PC-9 (cell line): Measurements from ENCODE around the gene KANSL3. TPM values are rescaled to one million over a fixed set of nuclear protein-coding genes. Genes with fewer than 3 reads are reported as not detected.

ENCODE experiments used
- BruUV-seq: library from RNA; stranded (reverse); fragments of 400-500 nt; replicated peaks from 2 replicates; lab custom pipeline; 2021; lab: Mats Ljungman, UMichigan
- CTCF ChIA-PET: fragments of 300-600 bp; sonication (Branson Sonifier 250); formaldehyde crosslinking; loops from one replicate; lab custom pipeline; 2022; ENCODE audit warnings: antibody characterized with exemption; lab: Charles Lee
- POLR2A ChIA-PET: fragments of 300-600 bp; sonication (Branson Sonifier 250); formaldehyde crosslinking; loops from one replicate; lab custom pipeline; 2022; ENCODE audit warnings: antibody characterized with exemption; ENCODE audit not compliant: unreplicated experiment; lab: Charles Lee
- DNase-seq, 2 experiments: peaks; one replicate each; pipeline versions ENCODE4 v3.0.0 to v3.0.0-alpha.2; 2015 to 2022; ENCODE audit warnings: mixed read lengths in 1 of 2
- H2AFZ ChIP-seq: fragments of 200-600 bp; sonication (generic); 2 replicates; pipeline ENCODE4 v1.8.1; 2017; ENCODE audit warnings: antibody characterized with exemption
- H3F3A ChIP-seq: fragments of 200-600 bp; sonication (generic); 2 replicates; pipeline ENCODE4 v1.8.1; 2017; ENCODE audit warnings: antibody characterized with exemption, mild to moderate bottlenecking, low read depth; ENCODE audit not compliant: insufficient read depth
- H3K27ac ChIP-seq: fragments of 200-600 bp; sonication (generic); 2 replicates; pipeline ENCODE4 v1.6.1; 2016; ENCODE audit warnings: mixed run types
- H3K27me3 ChIP-seq: fragments of 200-600 bp; sonication (generic); 2 replicates; pipeline ENCODE4 v1.6.1; 2016; ENCODE audit warnings: low read depth, mixed run types; ENCODE audit not compliant: insufficient read depth
- H3K36me3 ChIP-seq: fragments of 200-600 bp; sonication (generic); 2 replicates; pipeline ENCODE4 v1.6.1; 2016; ENCODE audit warnings: low read depth, mixed run types
- H3K4me1 ChIP-seq: fragments of 200-600 bp; sonication (generic); replicated peaks from 2 replicates; pipeline ENCODE4 v1.6.1; 2016; ENCODE audit warnings: mixed run types; ENCODE audit not compliant: insufficient read depth
- H3K4me2 ChIP-seq: fragments of 200-600 bp; sonication (generic); 2 replicates; pipeline ENCODE4 v1.6.1; 2017; ENCODE audit warnings: mixed run types
- H3K4me3 ChIP-seq: fragments of 200-600 bp; sonication (generic); 2 replicates; pipeline ENCODE4 v1.6.1; 2016; ENCODE audit warnings: mixed run types
- H3K79me2 ChIP-seq: fragments of 200-600 bp; sonication (generic); 2 replicates; pipeline ENCODE4 v1.6.1; 2017; ENCODE audit warnings: low read depth, mixed run types
- H3K9me2 ChIP-seq: fragments of 200-600 bp; sonication (generic); 2 replicates; pipeline ENCODE4 v1.8.1; 2017; ENCODE audit warnings: mild to moderate bottlenecking; ENCODE audit not compliant: insufficient read depth
- H3K9me3 ChIP-seq: fragments of 200-600 bp; sonication (generic); 2 replicates; pipeline ENCODE4 v1.8.1; 2016; ENCODE audit warnings: low read depth; ENCODE audit not compliant: insufficient read depth
- H4K20me1 ChIP-seq: fragments of 200-600 bp; sonication (generic); 2 replicates; pipeline ENCODE4 v1.8.1; 2017; ENCODE audit not compliant: insufficient read depth
- EZH2 ChIP-seq: fragments of 200-600 bp; sonication (generic); IDR thresholded peaks from 2 replicates; pipeline ENCODE4 v1.8.0; 2017; ENCODE audit warnings: antibody characterized with exemption, low read depth
- intact Hi-C: fragments of 100-400 bp; cut with micrococcal nuclease; formaldehyde crosslinking; loops from one replicate; pipeline ENCODE4 v1.10.0; 2022; ENCODE audit not compliant: unreplicated experiment
- total RNA-seq: library from RNA; stranded (reverse); gene quantifications from 2 replicates; pipeline ENCODE4 v1.2.3, GENCODE V29; 2021
- TF ChIP-seq, protein P1 (sequence below): fragments of 200-600 bp; sonication (generic); conservative IDR thresholded peaks from 2 replicates; pipeline ENCODE4 v1.6.1; 2017; ENCODE audit warnings: mixed run types, antibody characterized with exemption, mild to moderate bottlenecking, moderate library complexity

The KANSL3 gene
- total RNA-seq, 1 experiment from 2014 or later = 52.0 TPM

DNA sequence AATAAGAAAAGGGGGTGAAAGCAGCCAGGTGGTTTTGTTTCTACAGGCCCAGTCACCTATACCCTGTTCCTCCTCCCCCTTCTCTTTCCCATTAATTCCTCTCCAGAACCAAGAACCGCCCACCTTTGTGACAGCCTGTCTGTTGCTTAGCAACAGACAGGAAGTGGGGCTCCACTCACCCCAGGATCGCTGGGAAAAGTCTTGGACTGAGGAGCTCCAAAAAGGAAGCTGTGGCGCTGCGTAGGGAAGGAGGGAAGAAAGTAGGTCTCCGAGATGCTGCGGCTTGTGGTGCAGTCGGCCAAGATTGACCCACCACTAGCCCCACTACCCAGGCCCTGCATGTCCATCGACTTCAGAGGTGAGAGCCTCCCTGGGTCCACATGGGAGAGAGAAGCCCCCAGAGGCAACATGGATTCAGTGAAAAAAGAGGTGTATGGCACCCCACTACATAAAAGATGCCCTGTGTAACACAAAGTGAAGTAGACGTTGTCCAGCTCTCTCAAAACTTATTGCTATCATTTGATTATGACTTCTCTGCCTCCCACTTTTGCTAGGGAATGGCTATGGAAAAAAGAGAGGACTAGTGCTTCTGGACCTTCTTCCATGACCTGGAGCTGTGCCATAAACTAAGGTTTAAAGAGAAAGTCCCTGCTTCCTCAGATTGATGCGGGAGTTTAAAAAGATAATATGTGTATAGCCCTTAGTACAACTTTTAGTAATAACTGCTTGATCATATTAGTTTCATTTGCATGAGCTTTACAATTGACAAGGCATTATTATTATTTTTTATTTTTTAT is 4.7 kb upstream of the KANSL3 start, which contains the start of gene FER1L5:
Gene FER1L5, plus strand, starts transcription at position 201 of the 797 bp plus-strand sequence. Its CDS starts 73 bp downstream, at position 274.
- no peaks in the 10 kb centered on the region for H3K36me3 ChIP-seq
- no TSS peak for BruUV-seq
- no peak within 1 kb of the TSS for H2AFZ ChIP-seq
- H3F3A ChIP-seq = no peaks in the 10 kb centered on the region
- no peaks in the 10 kb centered on the region for H3K9me3 ChIP-seq
- H3K4me2 ChIP-seq = no peak within 1 kb of the TSS
- H3K27ac ChIP-seq = no peak within 1 kb of the TSS
- H3K27me3 ChIP-seq = no peaks in the 10 kb centered on the region
- no peaks in the 10 kb centered on the region for H4K20me1 ChIP-seq
- CTCF ChIA-PET = no interaction called here
- no peak within 1 kb of the TSS for H3K4me3 ChIP-seq
- TF ChIP-seq, protein P1, sequence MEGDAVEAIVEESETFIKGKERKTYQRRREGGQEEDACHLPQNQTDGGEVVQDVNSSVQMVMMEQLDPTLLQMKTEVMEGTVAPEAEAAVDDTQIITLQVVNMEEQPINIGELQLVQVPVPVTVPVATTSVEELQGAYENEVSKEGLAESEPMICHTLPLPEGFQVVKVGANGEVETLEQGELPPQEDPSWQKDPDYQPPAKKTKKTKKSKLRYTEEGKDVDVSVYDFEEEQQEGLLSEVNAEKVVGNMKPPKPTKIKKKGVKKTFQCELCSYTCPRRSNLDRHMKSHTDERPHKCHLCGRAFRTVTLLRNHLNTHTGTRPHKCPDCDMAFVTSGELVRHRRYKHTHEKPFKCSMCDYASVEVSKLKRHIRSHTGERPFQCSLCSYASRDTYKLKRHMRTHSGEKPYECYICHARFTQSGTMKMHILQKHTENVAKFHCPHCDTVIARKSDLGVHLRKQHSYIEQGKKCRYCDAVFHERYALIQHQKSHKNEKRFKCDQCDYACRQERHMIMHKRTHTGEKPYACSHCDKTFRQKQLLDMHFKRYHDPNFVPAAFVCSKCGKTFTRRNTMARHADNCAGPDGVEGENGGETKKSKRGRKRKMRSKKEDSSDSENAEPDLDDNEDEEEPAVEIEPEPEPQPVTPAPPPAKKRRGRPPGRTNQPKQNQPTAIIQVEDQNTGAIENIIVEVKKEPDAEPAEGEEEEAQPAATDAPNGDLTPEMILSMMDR = no peak
- no peak for TF ChIP-seq EZH2
- peaks cover 5% of the 10 kb centered on the region for H3K4me1 ChIP-seq
- intact Hi-C loops = no loop called here
- 0 out of 2 replicates have a peak, but pooled peaks cover under 1% of the 10 kb centered on the region for H3K79me2 ChIP-seq
- H3K9me2 ChIP-seq = no peaks in the 10 kb centered on the region
- DNase-seq = no peak
- POLR2A ChIA-PET = no interaction called here

GRCh38 chr2:96637385-96638143 is 548 bp downstream of the KANSL3 start:
- ChIA-PET POLR2A (interaction anchor here (0.5 to 1.2 kb wide), 6 partner anchors 20 to 521 kb away, joined by 5 to 16 read pairs (median 10); partner anchors contain the start of gene CNNM4), CTCF (interaction anchor here (0.7 to 0.8 kb wide), 3 partner anchors 8 to 19 kb away, joined by 3 to 5 read pairs (median 3); no protein-coding TSS in a partner anchor)
- Histone ChIP-seq H3F3A (peaks cover 26% of the 10 kb centered on the region), H4K20me1 (no peaks in the 10 kb centered on the region; the same call in 1 of the 2 replicates), H3K27ac (peak overlapping the region; percentile 76), H3K9me3 (no peaks in the 10 kb centered on the region), H3K27me3 (no peaks in the 10 kb centered on the region), H3K36me3 (peaks cover 31% of the 10 kb centered on the region), H3K4me2 (peak overlapping the region; percentile 93), H3K9me2 (no peaks in the 10 kb centered on the region), H3K4me1 (peaks cover 47% of the 10 kb centered on the region), H3K79me2 (peaks cover 46% of the 10 kb centered on the region), H3K4me3 (peak overlapping the region; percentile 96), H2AFZ (peak overlapping the region; percentile 88)
- BruUV-seq = no TSS peak
- DNase-seq = peak; percentile 86 to 92
- TF ChIP-seq EZH2 = no peak
- TF ChIP-seq, protein P1 = no peak
- intact Hi-C loops = loop anchor here (1.0 to 10.0 kb wide), 3 partner anchors 28 to 125 kb away; partner anchors contain the start of gene CNNM4

DNA sequence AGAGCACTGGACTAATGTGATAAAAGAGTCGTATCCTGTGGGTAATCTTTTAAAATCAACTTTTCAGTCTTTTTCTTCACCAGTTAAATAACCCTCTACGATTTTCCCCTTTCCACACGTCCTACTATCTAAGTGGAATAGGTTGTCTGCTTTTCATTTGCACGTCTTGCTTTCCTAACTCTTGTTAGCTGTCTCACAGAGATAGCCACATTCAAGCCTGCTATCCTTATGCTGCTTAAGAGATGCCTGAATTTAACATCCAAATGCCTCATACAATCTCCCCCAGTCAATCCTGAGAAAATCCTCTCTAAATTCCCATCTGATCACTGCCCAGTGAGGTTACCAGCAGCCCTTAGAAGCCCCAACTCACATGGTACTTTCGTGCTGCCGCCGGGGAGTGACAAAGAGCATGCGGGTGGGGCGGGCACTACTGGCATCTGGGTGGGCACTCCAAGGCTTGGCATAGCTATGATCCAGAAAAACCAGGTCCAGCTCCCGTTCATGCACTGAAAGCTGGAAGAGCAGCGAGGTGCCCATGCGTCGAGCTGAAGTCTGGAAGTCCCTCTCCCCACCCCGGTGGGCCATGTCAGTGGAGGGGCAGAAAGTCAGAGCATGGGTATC is 1.5 kb downstream of the KANSL3 start:
- Histone ChIP-seq H3K4me3 (peak overlapping the region; percentile 96), H3K36me3 (peaks cover 40% of the 10 kb centered on the region), H3F3A (peaks cover 36% of the 10 kb centered on the region), H3K27me3 (no peaks in the 10 kb centered on the region), H3K9me2 (no peaks in the 10 kb centered on the region), H3K27ac (no peak overlapping the region), H2AFZ (no peak overlapping the region), H3K79me2 (peaks cover 55% of the 10 kb centered on the region), H4K20me1 (peaks cover 3% of the 10 kb centered on the region; the same call in 1 of the 2 replicates), H3K4me1 (peaks cover 56% of the 10 kb centered on the region), H3K4me2 (peak overlapping the region; percentile 93), H3K9me3 (no peaks in the 10 kb centered on the region)
- TSS peak; percentile 52 for BruUV-seq
- ChIA-PET CTCF (no interaction called here), POLR2A (interaction anchor here (0.5 to 1.2 kb wide), 3 partner anchors 19 to 141 kb away, joined by 9 to 16 read pairs (median 12); no protein-coding TSS in a partner anchor)
- no peak for TF ChIP-seq EZH2
- TF ChIP-seq, protein P1 = no peak
- no peak for DNase-seq
- intact Hi-C loops = loop anchor here (5.0 to 10.0 kb wide), 2 partner anchors 78 to 126 kb away; partner anchors contain the start of gene CNNM4
